H9 (cell line): Measurements from ENCODE around the gene ITPR2. TPM values are rescaled to one million over a fixed set of nuclear protein-coding genes. Genes with fewer than 3 reads are reported as not detected.

Source experiments
- DNase-seq: peaks from one replicate; pipeline ENCODE4 v3.0.0-alpha.2; 2017
- H2AFZ ChIP-seq: one replicate; pipeline ENCODE4 v1.6.1; 2013; ENCODE audit warnings: mild to moderate bottlenecking, low read length, control low read depth, moderate library complexity
- H2AK5ac ChIP-seq: 2 replicates; pipeline ENCODE4 v1.6.1; 2013; ENCODE audit warnings: low read length, control low read depth, mixed read lengths; ENCODE audit not compliant: insufficient read length
- H2BK120ac ChIP-seq: one replicate; pipeline ENCODE4 v1.6.1; 2013; ENCODE audit warnings: low read depth, mild to moderate bottlenecking, low read length, control low read depth, inconsistent platforms; ENCODE audit not compliant: poor library complexity, severe bottlenecking
- H2BK12ac ChIP-seq: 2 replicates; pipeline ENCODE4 v1.6.1; 2013; ENCODE audit warnings: low read length, control low read depth, mixed read lengths, low read depth; ENCODE audit not compliant: insufficient read length
- H2BK15ac ChIP-seq: 2 replicates; pipeline ENCODE4 v1.6.1; 2013; ENCODE audit warnings: low read depth, low read length, control low read depth
- H2BK20ac ChIP-seq: one replicate; pipeline ENCODE4 v1.6.1; 2013; ENCODE audit warnings: low read depth, mild to moderate bottlenecking, low read length, control low read depth, inconsistent platforms; ENCODE audit not compliant: poor library complexity, severe bottlenecking
- H2BK5ac ChIP-seq: 2 replicates; pipeline ENCODE4 v1.6.1; 2013; ENCODE audit warnings: low read length, control low read depth, mixed read lengths; ENCODE audit not compliant: insufficient read length
- H3K14ac ChIP-seq: 2 replicates; pipeline ENCODE4 v1.6.1; 2013; ENCODE audit warnings: low read length, control low read depth; ENCODE audit not compliant: insufficient read depth
- H3K18ac ChIP-seq: 2 replicates; pipeline ENCODE4 v1.6.1; 2013; ENCODE audit warnings: low read depth, mild to moderate bottlenecking, mixed read lengths, low read length, control low read depth; ENCODE audit not compliant: insufficient read length
- H3K23ac ChIP-seq: 2 replicates; pipeline ENCODE4 v1.6.1; 2013; ENCODE audit warnings: low read length, control low read depth, mixed read lengths, low read depth; ENCODE audit not compliant: insufficient read length
- H3K23me2 ChIP-seq: 2 replicates; pipeline ENCODE4 v1.6.1; 2013; ENCODE audit warnings: low read depth, mild to moderate bottlenecking, mixed read lengths, low read length, control low read depth; ENCODE audit not compliant: insufficient read length, poor library complexity, severe bottlenecking
- H3K27ac ChIP-seq: 2 replicates; pipeline ENCODE4 v1.5.1; 2013; ENCODE audit warnings: low read length, control low read depth, mixed read lengths, low read depth; ENCODE audit not compliant: insufficient read length
- H3K27me3 ChIP-seq: 2 replicates; pipeline ENCODE4 v1.6.1; 2013; ENCODE audit warnings: low read length, control low read depth, inconsistent platforms; ENCODE audit not compliant: insufficient read depth
- H3K4ac ChIP-seq: 2 replicates; pipeline ENCODE4 v1.6.1; 2013; ENCODE audit warnings: low read depth, mild to moderate bottlenecking, control low read depth, inconsistent platforms, low read length, moderate library complexity
- H3K4me1 ChIP-seq: 2 replicates; pipeline ENCODE4 v1.6.1; 2013; ENCODE audit warnings: low read length, control low read depth, inconsistent platforms; ENCODE audit not compliant: insufficient read depth
- H3K4me2 ChIP-seq: 2 replicates; pipeline ENCODE4 v1.6.1; 2013; ENCODE audit warnings: low read length, control low read depth, mixed read lengths; ENCODE audit not compliant: insufficient read length, insufficient read depth
- H3K56ac ChIP-seq: 2 replicates; pipeline ENCODE4 v1.6.1; 2013; ENCODE audit warnings: low read depth, mild to moderate bottlenecking, mixed read lengths, low read length, control low read depth; ENCODE audit not compliant: insufficient read length
- H3K79me1 ChIP-seq: 2 replicates; pipeline ENCODE4 v1.6.1; 2013; ENCODE audit warnings: low read depth, mild to moderate bottlenecking, moderate library complexity, low read length, control low read depth, inconsistent platforms; ENCODE audit not compliant: insufficient read depth, poor library complexity, severe bottlenecking
- H3K79me2 ChIP-seq: 2 replicates; pipeline ENCODE4 v1.6.1; 2013; ENCODE audit warnings: low read length, control low read depth, inconsistent platforms; ENCODE audit not compliant: insufficient read depth
- H3K9ac ChIP-seq: 2 replicates; pipeline ENCODE4 v1.6.1; 2013; ENCODE audit warnings: low read length, control low read depth, mixed read lengths; ENCODE audit not compliant: insufficient read length; ENCODE audit errors: extremely low read depth
- H3K9me3 ChIP-seq: one replicate; pipeline ENCODE4 v1.6.1; 2013; ENCODE audit warnings: low read depth, low read length, inconsistent platforms; ENCODE audit not compliant: control insufficient read depth
- H3T11ph ChIP-seq: one replicate; pipeline ENCODE4 v1.6.1; 2013; ENCODE audit warnings: mild to moderate bottlenecking, low read length, control low read depth, inconsistent platforms
- H4K20me1 ChIP-seq: one replicate; pipeline ENCODE4 v1.6.1; 2013; ENCODE audit not compliant: control insufficient read depth, insufficient read length, insufficient read depth
- H4K5ac ChIP-seq: 2 replicates; pipeline ENCODE4 v1.6.1; 2013; ENCODE audit warnings: low read depth, mild to moderate bottlenecking, mixed read lengths, low read length, control low read depth; ENCODE audit not compliant: insufficient read length
- H4K8ac ChIP-seq: replicated peaks from 2 replicates; pipeline ENCODE4 v1.6.1; 2013; ENCODE audit warnings: low read length, control low read depth, mixed read lengths, low read depth; ENCODE audit not compliant: insufficient read length
- H4K91ac ChIP-seq: 2 replicates; pipeline ENCODE4 v1.6.1; 2013; ENCODE audit warnings: low read depth, mild to moderate bottlenecking, moderate library complexity, mixed read lengths, low read length, control low read depth; ENCODE audit not compliant: insufficient read length
- H3K27ac Mint-ChIP-seq, 3 experiments: 2 replicates in 2 of 3; 3 replicates in 1 of 3; pipeline ENCODE4 v1.8.0; 2020 to 2021; ENCODE audit warnings: mixed read lengths in 3 of 3, mild to moderate bottlenecking in 1 of 3, moderate library complexity in 1 of 3
- H3K27me3 Mint-ChIP-seq: 2 replicates; pipeline ENCODE4 v1.8.0; 2021; ENCODE audit warnings: low read depth, mild to moderate bottlenecking, moderate library complexity, mixed read lengths
- H3K36me3 Mint-ChIP-seq, 3 experiments: 2 replicates in 2 of 3; 3 replicates in 1 of 3; pipeline ENCODE4 v1.8.0; 2020 to 2021; ENCODE audit warnings: low read depth in 3 of 3, mixed read lengths in 3 of 3; ENCODE audit not compliant: insufficient read depth in 1 of 3
- H3K4me1 Mint-ChIP-seq, 2 experiments: 2 replicates each; pipeline ENCODE4 v1.8.0; 2020; ENCODE audit warnings: mixed read lengths in 2 of 2
- H3K4me3 Mint-ChIP-seq, 2 experiments: 2 replicates in 1 of 2; 3 replicates in 1 of 2; pipeline ENCODE4 v1.8.0; 2020 to 2021; ENCODE audit warnings: mild to moderate bottlenecking in 2 of 2, mixed read lengths in 2 of 2, moderate library complexity in 1 of 2
- H3K9me3 Mint-ChIP-seq, 2 experiments: 2 replicates in 1 of 2; 3 replicates in 1 of 2; pipeline ENCODE4 v1.8.0; 2020; ENCODE audit warnings: mild to moderate bottlenecking in 2 of 2, mixed read lengths in 2 of 2, moderate library complexity in 1 of 2
- CTCF ChIP-seq: fragments of 200-600 bp; sonication (generic); conservative IDR thresholded peaks from 3 replicates; pipeline ENCODE4 v1.8.0; 2021; ENCODE audit warnings: antibody characterized with exemption, mild to moderate bottlenecking
- WGBS: extraction: QIAGEN DNeasy Blood & Tissue Kit; methylation state at CpG from one replicate; pipeline ENCODE4 v1.1.7; 2013; ENCODE audit warnings: missing lambda C conversion rate, low lambda C conversion rate, mixed read lengths; ENCODE audit not compliant: insufficient read length; ENCODE audit errors: extremely low coverage; 5-methylcytosine and 5-hydroxymethylcytosine counted together
- total RNA-seq: library from RNA; stranded (reverse); gene quantifications from 2 replicates; pipeline ENCODE4 v1.2.1, GENCODE V29; 2021

The ITPR2 gene
- total RNA-seq, 1 experiment from 2014 or later = 14.8 TPM

DNA sequence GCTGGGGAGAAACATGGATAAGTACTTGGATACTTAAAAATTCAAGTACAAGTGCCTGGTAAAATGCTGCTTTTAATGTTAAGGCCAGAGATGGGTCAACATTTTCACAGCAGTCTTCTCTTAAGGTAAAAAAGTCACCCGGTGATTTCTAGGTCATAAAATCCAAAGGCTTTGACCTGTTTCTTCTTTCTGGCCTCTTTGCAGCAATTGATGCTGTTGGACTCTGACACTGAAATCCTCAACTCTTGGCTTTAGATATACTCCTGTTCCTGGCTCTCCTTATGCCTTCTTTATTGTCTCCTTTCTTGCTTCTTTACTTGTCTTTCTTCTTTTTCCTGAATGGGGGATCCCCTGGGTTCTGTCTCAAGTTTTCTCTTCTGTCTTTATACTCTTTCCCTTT, 448.5 kb downstream of the ITPR2 start:
- Histone ChIP-seq H3K79me1 (no peaks in the 10 kb centered on the region), H2BK5ac (no peak overlapping the region), H4K20me1 (no peaks in the 10 kb centered on the region), H2BK12ac (no peak overlapping the region), H3K4me1 (no peaks in the 10 kb centered on the region), H2BK120ac (no peak overlapping the region), H4K8ac (no peak overlapping the region), H2BK15ac (no peak overlapping the region), H3K9me3 (no peaks in the 10 kb centered on the region), H3K18ac (no peak overlapping the region), H3K23me2 (no peaks in the 10 kb centered on the region), H4K91ac (no peak overlapping the region), H3K4ac (no peak overlapping the region), H3K23ac (no peak overlapping the region), H3K56ac (no peak overlapping the region), H2AFZ (no peak overlapping the region), H3K9ac (no peak overlapping the region), H2BK20ac (no peak overlapping the region), H3T11ph (no peak overlapping the region), H3K27ac (no peak overlapping the region), H3K14ac (no peak overlapping the region), H4K5ac (no peak overlapping the region), H3K27me3 (no peaks in the 10 kb centered on the region), H3K4me2 (no peak overlapping the region), H3K79me2 (no peaks in the 10 kb centered on the region), H2AK5ac (no peak overlapping the region)
- no CpG with 5 or more reads among the region's 1 CpG for WGBS
- DNase-seq = no peak
- H3K27me3 Mint-ChIP-seq = no peaks in the 10 kb centered on the region; the same call in 1 of the 2 replicates
- no peak overlapping the region for H3K27ac Mint-ChIP-seq
- H3K9me3 Mint-ChIP-seq = no peaks in the 10 kb centered on the region; a peak in 2 of 5 replicates
- no peaks in the 10 kb centered on the region for H3K4me1 Mint-ChIP-seq
- H3K36me3 Mint-ChIP-seq = peaks cover 14 to 15% (median 15%) of the 10 kb centered on the region in 3 experiments
- no peak overlapping the region for H3K4me3 Mint-ChIP-seq
- TF ChIP-seq CTCF = no peak
